ENCODE results near the gene GPR35.

Gene GPR35

GRCh38 chr2:240645801-240646175 is 20.5 kb downstream of the GPR35 start:
- DNase-seq (ENCODE audit: insufficient read length, low spot score) = no peak
- TF ChIP-seq CTCF (IDR thresholded peaks at IDR 0.05; ENCODE audit: insufficient read depth, missing control alignments) = no peak
- no peak for FAIRE-seq

GRCh38 chr2:240646176-240646899 is 21.1 kb downstream of the GPR35 start:
- DNase-seq (ENCODE audit: insufficient read length, low spot score) = peak; percentile 7
- TF ChIP-seq CTCF (IDR thresholded peaks at IDR 0.05; ENCODE audit: insufficient read depth, missing control alignments) = no peak
- FAIRE-seq = no peak

GRCh38 chr2:240646900-240647502 is 21.7 kb downstream of the GPR35 start:
- no peak for TF ChIP-seq CTCF (IDR thresholded peaks at IDR 0.05; ENCODE audit: insufficient read depth, missing control alignments)
- DNase-seq (ENCODE audit: insufficient read length, low spot score) (peak; percentile 1), FAIRE-seq (no peak)

GRCh38 chr2:240647503-240648154 is 22.3 kb downstream of the GPR35 start:
- FAIRE-seq (no peak), DNase-seq (ENCODE audit: insufficient read length, low spot score) (peak; percentile 7)
- TF ChIP-seq CTCF (IDR thresholded peaks at IDR 0.05; ENCODE audit: insufficient read depth, missing control alignments) = no peak

GRCh38 chr2:240648155-240648649 is 22.9 kb downstream of the GPR35 start:
- FAIRE-seq (no peak), DNase-seq (ENCODE audit: insufficient read length, low spot score) (peak; percentile 1)
- no peak for TF ChIP-seq CTCF (IDR thresholded peaks at IDR 0.05; ENCODE audit: insufficient read depth, missing control alignments)

GRCh38 chr2:240648650-240649275 is 23.5 kb downstream of the GPR35 start:
- TF ChIP-seq CTCF (IDR thresholded peaks at IDR 0.05; ENCODE audit: insufficient read depth, missing control alignments) = no peak
- FAIRE-seq (no peak), DNase-seq (ENCODE audit: insufficient read length, low spot score) (peak; percentile 6)

Data from D721Med (cell line).